HepG2 (cell line): Measurements from ENCODE around the gene OPA3. TPM values are rescaled to one million over a fixed set of nuclear protein-coding genes. Genes with fewer than 3 reads are reported as not detected.

Experiments
- FOXA3 ChIP-seq: IDR thresholded peaks from 2 replicates; pipeline ENCODE4 v1.6.1; 2016; ENCODE audit warnings: missing genetic modification reagents, missing compliant biosample characterization
- MBNL3 ChIP-seq: fragments of 250-450 bp; sonication (Bioruptor Pico); conservative IDR thresholded peaks from 2 replicates; pipeline ENCODE4 v1.8.0; 2022; ENCODE audit warnings: mild to moderate bottlenecking, inconsistent platforms
- SUZ12 ChIP-seq: fragments of 150-350 bp; IDR thresholded peaks from 2 replicates; pipeline ENCODE4 v1.6.1; 2014; ENCODE audit warnings: low read depth, low read length
- ZMYM2 ChIP-seq: sonication (generic); formaldehyde crosslinking; IDR thresholded peaks from 2 replicates; pipeline ENCODE4 v1.8.0; 2022; ENCODE audit warnings: mild to moderate bottlenecking, missing genetic modification reagents
- polyA plus RNA-seq, 8 experiments: library from polyadenylated mRNA; depleted of rRNA in 3 of 8; stranded (reverse) in 7 of 8; unstranded in 1 of 8; fragments of >200 nt; fragmentation: Illumina TruSeq in 4 of 8; extraction: Trizol in 4 of 8; gene quantifications; 2 replicates each; pipeline versions ENCODE4 v1.2.1 to v1.2.3, GENCODE V29; 2011 to 2016; ENCODE audit warnings: low read depth in 4 of 8, missing spikeins in 1 of 8, mixed read lengths in 1 of 8; ENCODE audit not compliant: insufficient read depth in 1 of 8
- total RNA-seq, 5 experiments: library from RNA; depleted of rRNA; stranded (reverse); fragments of >200 nt; fragmentation: Illumina TruSeq; extraction: Trizol; gene quantifications; 2 replicates each; pipeline ENCODE4 v1.2.3, GENCODE V29; 2016; ENCODE audit warnings: low read depth in 1 of 5
- TF ChIP-seq, protein P1 (sequence below): sonication (generic); formaldehyde crosslinking; IDR thresholded peaks from 2 replicates; pipeline ENCODE4 v1.4.0; 2020; ENCODE audit warnings: mild to moderate bottlenecking, missing genetic modification reagents
- TF ChIP-seq, protein P2 (sequence below): sonication (generic); formaldehyde crosslinking; IDR thresholded peaks from 2 replicates; pipeline ENCODE4 v1.8.0; 2022; ENCODE audit warnings: missing genetic modification reagents, mild to moderate bottlenecking, borderline replicate concordance
- TF ChIP-seq, protein P3 (sequence below): IDR thresholded peaks from 2 replicates; pipeline ENCODE4 v1.6.1; 2018; ENCODE audit warnings: missing genetic modification reagents, mild to moderate bottlenecking, missing compliant biosample characterization

OPA3 gene
- total and polyA plus RNA-seq, 2 of the 13 experiments (the other 11 are each of a cell fraction or from before 2014, with no cell fraction given) = 8.3 to 17.7 TPM

DNA sequence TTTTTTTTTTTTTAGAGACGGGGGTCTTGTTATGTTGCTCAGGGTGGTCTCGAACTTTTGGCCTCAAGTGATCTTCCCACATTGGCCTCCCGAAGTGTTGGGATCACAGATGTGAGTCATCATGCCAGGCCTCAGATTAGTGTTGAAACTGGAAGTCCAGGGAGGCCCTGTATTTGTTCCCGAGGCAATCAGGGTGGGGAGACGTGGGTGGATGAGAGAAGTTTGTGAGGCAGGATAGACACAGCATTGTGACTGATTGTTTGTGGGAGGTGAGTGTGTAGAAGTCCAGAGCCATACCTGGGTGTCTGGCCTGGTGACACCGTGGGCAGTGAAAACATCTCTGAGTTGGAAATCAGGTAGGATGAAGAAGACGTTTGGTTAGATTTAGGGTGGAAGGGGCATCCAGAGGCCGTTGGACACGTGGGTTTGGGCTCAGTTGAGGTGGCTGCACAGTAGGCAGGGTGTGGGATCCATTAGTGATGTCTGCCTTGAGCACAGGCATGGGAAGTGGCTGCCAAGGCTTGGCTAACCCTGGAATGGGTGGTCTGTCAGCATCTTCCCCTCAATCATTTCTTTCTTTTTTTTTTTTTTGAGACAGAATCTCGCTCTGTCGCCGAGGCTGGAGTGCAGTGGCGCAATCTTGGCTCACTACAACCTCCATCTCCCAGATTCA is 100.2 kb downstream of the OPA3 start (continued):
- TF ChIP-seq MBNL3 (no peak), FOXA3 (CRISPR knock-in tag) (peak; percentile 7; the same call in 1 of the 2 replicates), SUZ12 (no peak), ZMYM2 (0 out of 2 replicates have a peak, but pooled peaks have one; percentile 28)
- TF ChIP-seq, protein P1, sequence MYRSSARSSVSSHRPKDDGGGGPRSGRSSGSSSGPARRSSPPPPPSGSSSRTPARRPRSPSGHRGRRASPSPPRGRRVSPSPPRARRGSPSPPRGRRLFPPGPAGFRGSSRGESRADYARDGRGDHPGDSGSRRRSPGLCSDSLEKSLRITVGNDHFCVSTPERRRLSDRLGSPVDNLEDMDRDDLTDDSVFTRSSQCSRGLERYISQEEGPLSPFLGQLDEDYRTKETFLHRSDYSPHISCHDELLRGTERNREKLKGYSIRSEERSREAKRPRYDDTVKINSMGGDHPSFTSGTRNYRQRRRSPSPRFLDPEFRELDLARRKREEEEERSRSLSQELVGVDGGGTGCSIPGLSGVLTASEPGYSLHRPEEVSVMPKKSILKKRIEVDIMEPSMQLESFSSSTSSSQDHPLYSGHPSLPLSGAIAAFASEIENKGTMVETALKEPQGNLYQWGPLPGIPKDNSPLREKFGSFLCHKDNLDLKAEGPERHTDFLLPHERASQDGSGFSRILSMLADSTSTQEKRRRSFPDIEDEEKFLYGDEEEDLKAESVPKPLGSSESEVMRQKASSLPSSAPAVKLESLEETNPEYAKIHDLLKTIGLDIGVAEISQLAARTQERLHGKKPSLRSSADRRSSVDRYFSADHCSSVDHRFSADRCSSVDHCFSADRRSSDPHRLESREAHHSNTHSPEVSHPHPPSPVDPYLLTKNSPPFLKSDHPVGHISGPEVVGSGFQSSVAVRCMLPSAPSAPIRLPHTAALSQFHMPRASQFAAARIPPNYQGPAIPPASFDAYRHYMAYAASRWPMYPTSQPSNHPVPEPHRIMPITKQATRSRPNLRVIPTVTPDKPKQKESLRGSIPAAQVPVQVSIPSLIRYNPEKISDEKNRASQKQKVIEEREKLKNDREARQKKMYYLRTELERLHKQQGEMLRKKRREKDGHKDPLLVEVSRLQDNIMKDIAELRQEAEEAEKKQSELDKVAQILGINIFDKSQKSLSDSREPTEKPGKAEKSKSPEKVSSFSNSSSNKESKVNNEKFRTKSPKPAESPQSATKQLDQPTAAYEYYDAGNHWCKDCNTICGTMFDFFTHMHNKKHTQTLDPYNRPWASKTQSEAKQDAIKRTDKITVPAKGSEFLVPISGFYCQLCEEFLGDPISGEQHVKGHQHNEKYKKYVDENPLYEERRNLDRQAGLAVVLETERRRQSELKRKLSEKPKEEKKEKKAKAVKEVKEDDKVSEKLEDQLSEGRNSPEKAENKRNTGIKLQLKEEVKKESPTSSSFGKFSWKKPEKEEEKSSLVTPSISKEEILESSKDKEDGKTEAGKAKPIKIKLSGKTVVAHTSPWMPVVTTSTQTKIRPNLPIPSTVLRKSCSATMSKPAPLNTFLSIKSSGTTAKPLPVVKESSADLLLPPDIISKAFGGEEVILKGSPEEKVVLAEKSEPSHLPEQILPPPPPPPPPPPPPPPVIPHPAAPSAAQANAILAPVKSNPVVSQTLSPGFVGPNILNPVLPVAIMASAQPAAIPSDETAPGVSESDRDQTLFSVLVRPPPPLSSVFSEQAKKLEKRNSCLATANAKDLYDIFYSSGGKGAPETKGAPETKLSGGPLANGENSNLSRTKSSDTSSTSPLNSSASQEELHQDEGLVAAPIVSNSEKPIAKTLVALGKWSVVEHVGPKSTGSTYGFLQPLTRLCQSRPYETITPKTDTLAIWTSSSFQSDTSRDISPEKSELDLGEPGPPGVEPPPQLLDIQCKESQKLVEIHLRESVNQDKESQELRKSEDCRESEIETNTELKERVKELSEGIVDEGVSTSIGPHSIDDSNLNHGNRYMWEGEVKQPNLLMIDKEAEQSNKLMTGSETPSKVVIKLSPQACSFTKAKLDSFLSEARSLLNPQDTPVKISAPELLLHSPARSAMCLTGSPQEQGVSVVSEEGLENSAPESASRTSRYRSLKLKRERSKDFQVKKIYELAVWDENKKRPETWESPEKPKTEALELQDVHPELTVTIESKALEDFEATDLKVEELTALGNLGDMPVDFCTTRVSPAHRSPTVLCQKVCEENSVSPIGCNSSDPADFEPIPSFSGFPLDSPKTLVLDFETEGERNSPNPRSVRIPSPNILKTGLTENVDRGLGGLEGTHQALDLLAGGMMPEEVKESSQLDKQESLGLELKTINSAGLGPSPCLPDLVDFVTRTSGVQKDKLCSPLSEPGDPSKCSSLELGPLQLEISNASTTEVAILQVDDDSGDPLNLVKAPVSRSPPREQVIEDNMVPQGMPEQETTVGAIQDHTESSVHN = 0 out of 2 replicates have a peak, but pooled peaks have one; percentile 29
- TF ChIP-seq, protein P2, sequence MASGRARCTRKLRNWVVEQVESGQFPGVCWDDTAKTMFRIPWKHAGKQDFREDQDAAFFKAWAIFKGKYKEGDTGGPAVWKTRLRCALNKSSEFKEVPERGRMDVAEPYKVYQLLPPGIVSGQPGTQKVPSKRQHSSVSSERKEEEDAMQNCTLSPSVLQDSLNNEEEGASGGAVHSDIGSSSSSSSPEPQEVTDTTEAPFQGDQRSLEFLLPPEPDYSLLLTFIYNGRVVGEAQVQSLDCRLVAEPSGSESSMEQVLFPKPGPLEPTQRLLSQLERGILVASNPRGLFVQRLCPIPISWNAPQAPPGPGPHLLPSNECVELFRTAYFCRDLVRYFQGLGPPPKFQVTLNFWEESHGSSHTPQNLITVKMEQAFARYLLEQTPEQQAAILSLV (CRISPR knock-in tag) = no peak
- TF ChIP-seq, protein P3, sequence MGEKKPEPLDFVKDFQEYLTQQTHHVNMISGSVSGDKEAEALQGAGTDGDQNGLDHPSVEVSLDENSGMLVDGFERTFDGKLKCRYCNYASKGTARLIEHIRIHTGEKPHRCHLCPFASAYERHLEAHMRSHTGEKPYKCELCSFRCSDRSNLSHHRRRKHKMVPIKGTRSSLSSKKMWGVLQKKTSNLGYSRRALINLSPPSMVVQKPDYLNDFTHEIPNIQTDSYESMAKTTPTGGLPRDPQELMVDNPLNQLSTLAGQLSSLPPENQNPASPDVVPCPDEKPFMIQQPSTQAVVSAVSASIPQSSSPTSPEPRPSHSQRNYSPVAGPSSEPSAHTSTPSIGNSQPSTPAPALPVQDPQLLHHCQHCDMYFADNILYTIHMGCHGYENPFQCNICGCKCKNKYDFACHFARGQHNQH (CRISPR knock-in tag) = 0 out of 2 replicates have a peak, but pooled peaks have one; percentile 30
- TF ChIP-seq, all 625 proteins: peak for 9
